Epithelial cell of esophagus (primary cell): Measurements from ENCODE around the gene FABP7.

Experiments used
- DNase-seq: peaks from one replicate; pipeline ENCODE4 v3.0.0; 2010; ENCODE audit warnings: low read depth
- H3K4me3 ChIP-seq: 2 replicates; pipeline ENCODE4 v1.5.1; 2011; ENCODE audit warnings: mild to moderate bottlenecking, low read length, control low read depth
- CTCF ChIP-seq: IDR thresholded peaks from 2 replicates; pipeline ENCODE4 v1.5.1; 2011; ENCODE audit warnings: low read depth, mild to moderate bottlenecking, low read length, control low read depth, inconsistent platforms; ENCODE audit not compliant: insufficient read depth; ENCODE audit errors: missing control alignments

FABP7 gene

GRCh38 chr6:122809001-122809400, 29.5 kb downstream of the FABP7 start:
- no peak overlapping the region for H3K4me3 ChIP-seq
- DNase-seq, result no peak
- no peak for TF ChIP-seq CTCF

GRCh38 chr6:122809691-122810090, 30.2 kb downstream of the FABP7 start:
- H3K4me3 ChIP-seq, result no peak overlapping the region
- DNase-seq, result no peak
- TF ChIP-seq CTCF, result no peak

GRCh38 chr6:122810189-122810588, 30.7 kb downstream of the FABP7 start:
- no peak overlapping the region for H3K4me3 ChIP-seq
- no peak for TF ChIP-seq CTCF
- DNase-seq, result no peak

- TF ChIP-seq CTCF, result no peak
- H3K4me3 ChIP-seq, result no peak overlapping the region
- no peak for DNase-seq
Measured at GRCh38 chr6:122817358-122817757, 37.8 kb downstream of the FABP7 start.

GRCh38 chr6:122817766-122818165, 38.2 kb downstream of the FABP7 start:
- no peak for TF ChIP-seq CTCF
- no peak for DNase-seq
- H3K4me3 ChIP-seq, result no peak overlapping the region

- H3K4me3 ChIP-seq, result no peak overlapping the region
- no peak for TF ChIP-seq CTCF
- DNase-seq, result no peak
Measured at GRCh38 chr6:122818866-122819265, 39.4 kb downstream of the FABP7 start.

- no peak overlapping the region for H3K4me3 ChIP-seq
- no peak for DNase-seq
- TF ChIP-seq CTCF, result no peak
Measured at GRCh38 chr6:122821095-122821494, 41.6 kb downstream of the FABP7 start.
